ENCODE results near the gene SH3TC1. TPM values are rescaled to one million over a fixed set of nuclear protein-coding genes. Genes with fewer than 3 reads are reported as not detected.

SH3TC1 gene
- total and polyA plus RNA-seq, 2 of the 13 experiments (the other 11 are each of a cell fraction or from before 2014, with no cell fraction given), result 14.9 to 21.8 TPM

GRCh38 chr4:8281519-8282133 is 82.5 kb downstream of the SH3TC1 start (continued):
- TF ChIP-seq CEBPZ (IDR thresholded peaks at IDR 0.05; ENCODE audit: low read length), result no peak

GRCh38 chr4:8282134-8282641 is 83.1 kb downstream of the SH3TC1 start:
- Histone ChIP-seq H3K9me3 (ENCODE audit: low read length) (no peaks in the 10 kb centered on the region), H3K79me2 (ENCODE audit: insufficient read depth, low read length) (no peaks in the 10 kb centered on the region), H3K4me2 (ENCODE audit: low read depth, low read length) (no peak overlapping the region), H4K20me1 (ENCODE audit: insufficient read depth, low read length) (no peaks in the 10 kb centered on the region; the same call in 1 of the 2 replicates), H3K9ac (ENCODE audit: insufficient read depth, low read depth, low read length) (no peak overlapping the region), H3K4me1 (ENCODE audit: insufficient read depth, low read length) (no peaks in the 10 kb centered on the region), H3K27me3 (ENCODE audit: control insufficient read depth in 1 of 2, insufficient read depth in 2 of 2, low read length in 2 of 2) (peaks cover 13 to 82% of the 10 kb centered on the region in 2 experiments), H3K4me3 (replicated peaks in 1 of 3; ENCODE audit: insufficient read depth in 1 of 3, low read depth in 2 of 3, low read length in 3 of 3) (no peak overlapping the region), H3K36me3 (replicated peaks in 1 of 2; ENCODE audit: control insufficient read depth in 1 of 2, insufficient read depth in 2 of 2, low read length in 2 of 2) (no peaks in the 10 kb centered on the region), H3K27ac (ENCODE audit: extremely low read length, insufficient read depth, low read length) (no peak overlapping the region), H2AFZ (ENCODE audit: low read length) (no peak overlapping the region)
- DNase-seq (ENCODE audit: low spot score), result no peak
- CTCF ChIA-PET (ENCODE audit: low intra/inter-chr PET ratio, low total read pairs), result no interaction called here
- no CpG with 5 or more reads among the region's 14 CpGs for WGBS (ENCODE audit: low lambda C conversion rate)
- BruUV-seq (replicated peaks), result no TSS peak
- intact Hi-C loops (cut with micrococcal nuclease; ENCODE audit: unreplicated experiment), result no loop called here
- POLR2A ChIA-PET, result interaction anchor here (0.6 kb wide), 1 partner anchor 378 kb away, joined by 3 read pairs; no protein-coding TSS in a partner anchor
- no peak for FAIRE-seq
- ATAC-seq, result no peak
- in situ Hi-C loops (cut with HindIII; ENCODE audit: extremely low pct_ligation_motif_present, low pct_unique_long_range_greater_than_20kb), result no loop called here
- TF ChIP-seq SMAD1 (CRISPR knock-in tag; IDR thresholded peaks at IDR 0.05; ENCODE audit: borderline replicate concordance, low read depth) (no peak), ZNF317 (CRISPR knock-in tag; IDR thresholded peaks at IDR 0.05) (no peak), RBM39 (IDR thresholded peaks at IDR 0.05; ENCODE audit: low read depth, low read length, poor library complexity, severe bottlenecking) (no peak), LBX2 (CRISPR knock-in tag; IDR thresholded peaks at IDR 0.05; ENCODE audit: borderline replicate concordance) (no peak), ZNF496 (CRISPR knock-in tag; IDR thresholded peaks at IDR 0.05; ENCODE audit: insufficient replicate concordance) (no peak), SOX6 (IDR thresholded peaks at IDR 0.05) (no peak), SOX6 (CRISPR knock-in tag; IDR thresholded peaks at IDR 0.05) (no peak), FOXK2 (IDR thresholded peaks at IDR 0.05) (no peak), ZNF775 (CRISPR knock-in tag; IDR thresholded peaks at IDR 0.05; ENCODE audit: borderline replicate concordance) (no peak), ZNF75D (CRISPR knock-in tag; IDR thresholded peaks at IDR 0.05; ENCODE audit: borderline replicate concordance) (no peak), ATF4 (CRISPR knock-in tag; IDR thresholded peaks at IDR 0.05) (no peak), ZNF782 (CRISPR knock-in tag; IDR thresholded peaks at IDR 0.05; ENCODE audit: borderline replicate concordance) (no peak), MIER2 (CRISPR knock-in tag; IDR thresholded peaks at IDR 0.05) (no peak), HOXA7 (CRISPR knock-in tag; IDR thresholded peaks at IDR 0.05) (no peak), TFAP4 (IDR thresholded peaks at IDR 0.05; ENCODE audit: borderline replicate concordance, low read depth) (no peak), ZNF672 (CRISPR knock-in tag; IDR thresholded peaks at IDR 0.05) (no peak), ZNF558 (CRISPR knock-in tag; IDR thresholded peaks at IDR 0.05; ENCODE audit: borderline replicate concordance) (no peak)

Data from HepG2 (cell line).